ENCODE measurements around the gene PHTF1. TPM values are rescaled to one million over a fixed set of nuclear protein-coding genes. Genes with fewer than 3 reads are reported as not detected.
A peak's percentile ranks its signal among the peaks of the same experiment; 100 is the strongest.

Gene PHTF1
- total and polyA plus RNA-seq, 5 experiments from 2014 or later: 1.9 to 9.9 (median 4.3) TPM

- peaks cover 11 to 39% (median 25%) of the 10 kb centered on the region in 9 donors for H3K9me3 Mint-ChIP-seq
- ATAC-seq (no peak), DNase-seq (no peak)
These were observed 66.4 kb downstream of the PHTF1 start for GRCh38 chr1:113692824-113693431.

DNA sequence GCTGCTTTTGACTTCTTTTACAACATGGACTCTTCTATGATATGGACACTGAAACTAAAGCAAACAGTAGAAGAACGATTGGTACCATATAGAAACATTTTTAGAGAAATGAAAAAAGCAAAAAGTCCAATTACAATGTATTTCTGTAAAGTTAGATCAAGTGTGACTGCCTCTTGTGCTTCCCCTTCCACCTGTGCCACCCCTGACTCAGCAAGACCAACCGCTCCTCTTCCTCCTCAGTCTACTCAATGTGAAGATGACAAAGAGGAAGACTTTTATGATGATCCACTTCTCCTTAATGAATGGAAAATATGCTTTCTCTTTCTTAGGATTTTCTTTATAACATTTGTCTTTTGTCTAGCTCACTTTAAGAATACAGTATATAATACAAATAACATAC is 66.9 kb downstream of the PHTF1 start:
- no peak overlapping the region for H3K27ac Mint-ChIP-seq
- H3K36me3 Mint-ChIP-seq: peaks cover 10 to 35% (median 31%) of the 10 kb centered on the region in 3 donors
- H3K4me3 Mint-ChIP-seq: no peak overlapping the region
- peaks cover 11 to 39% (median 25%) of the 10 kb centered on the region in 9 donors for H3K9me3 Mint-ChIP-seq
- no peaks in the 10 kb centered on the region for H3K4me1 Mint-ChIP-seq
- POLR2A ChIA-PET: no interaction called here
- no peaks in the 10 kb centered on the region for H3K27me3 Mint-ChIP-seq
- DNase-seq (no peak), ATAC-seq (no peak)

More at GRCh38 chr1:113692824-113693431, 66.4 kb downstream of the PHTF1 start:
- POLR2A ChIA-PET: no interaction called here
- Mint-ChIP-seq H3K27ac (no peak overlapping the region), H3K4me3 (no peak overlapping the region), H3K27me3 (no peaks in the 10 kb centered on the region), H3K4me1 (no peaks in the 10 kb centered on the region), H3K36me3 (peaks cover 10 to 35% (median 31%) of the 10 kb centered on the region in 3 donors)

GRCh38 chr1:113691184-113691583 is 68.1 kb downstream of the PHTF1 start:
- no peak for ATAC-seq
- no peaks in the 10 kb centered on the region for H3K27me3 Mint-ChIP-seq
- no peak overlapping the region for H3K27ac Mint-ChIP-seq
- POLR2A ChIA-PET: no interaction called here
- DNase-seq: no peak
- no peaks in the 10 kb centered on the region for H3K4me1 Mint-ChIP-seq
- H3K9me3 Mint-ChIP-seq: peaks cover 11 to 39% (median 25%) of the 10 kb centered on the region in 9 donors
- H3K36me3 Mint-ChIP-seq: peaks cover 10 to 35% (median 28%) of the 10 kb centered on the region in 3 donors
- no peak overlapping the region for H3K4me3 Mint-ChIP-seq

- Mint-ChIP-seq H3K27me3 (no peaks in the 10 kb centered on the region), H3K4me1 (no peaks in the 10 kb centered on the region), H3K4me3 (no peak overlapping the region), H3K36me3 (peaks cover 0 to 6% (median 4%) of the 10 kb centered on the region in 3 donors), H3K9me3 (no peaks in the 10 kb centered on the region), H3K27ac (no peak overlapping the region)
- POLR2A ChIA-PET: no interaction called here
- DNase-seq (no peak), ATAC-seq (no peak)
These were observed 72.2 kb downstream of the PHTF1 start for GRCh38 chr1:113686891-113687618.

GRCh38 chr1:113684153-113684541 is 75.1 kb downstream of the PHTF1 start:
- no peak for ATAC-seq
- Mint-ChIP-seq H3K9me3 (no peaks in the 10 kb centered on the region), H3K4me1 (no peaks in the 10 kb centered on the region), H3K27me3 (no peaks in the 10 kb centered on the region), H3K4me3 (no peak overlapping the region), H3K27ac (peak overlapping the region in 1 of 10 donors; percentile 21), H3K36me3 (no peaks in the 10 kb centered on the region)
- POLR2A ChIA-PET: no interaction called here
- DNase-seq: no peak

- Mint-ChIP-seq H3K4me1 (no peaks in the 10 kb centered on the region), H3K27ac (peak overlapping the region in 2 of 10 donors; percentile 33 to 38), H3K36me3 (no peaks in the 10 kb centered on the region), H3K27me3 (no peaks in the 10 kb centered on the region), H3K4me3 (no peak overlapping the region), H3K9me3 (no peaks in the 10 kb centered on the region)
- DNase-seq (no peak), ATAC-seq (no peak)
- POLR2A ChIA-PET: no interaction called here
These were observed 75.7 kb downstream of the PHTF1 start for GRCh38 chr1:113683384-113684152.

DNA sequence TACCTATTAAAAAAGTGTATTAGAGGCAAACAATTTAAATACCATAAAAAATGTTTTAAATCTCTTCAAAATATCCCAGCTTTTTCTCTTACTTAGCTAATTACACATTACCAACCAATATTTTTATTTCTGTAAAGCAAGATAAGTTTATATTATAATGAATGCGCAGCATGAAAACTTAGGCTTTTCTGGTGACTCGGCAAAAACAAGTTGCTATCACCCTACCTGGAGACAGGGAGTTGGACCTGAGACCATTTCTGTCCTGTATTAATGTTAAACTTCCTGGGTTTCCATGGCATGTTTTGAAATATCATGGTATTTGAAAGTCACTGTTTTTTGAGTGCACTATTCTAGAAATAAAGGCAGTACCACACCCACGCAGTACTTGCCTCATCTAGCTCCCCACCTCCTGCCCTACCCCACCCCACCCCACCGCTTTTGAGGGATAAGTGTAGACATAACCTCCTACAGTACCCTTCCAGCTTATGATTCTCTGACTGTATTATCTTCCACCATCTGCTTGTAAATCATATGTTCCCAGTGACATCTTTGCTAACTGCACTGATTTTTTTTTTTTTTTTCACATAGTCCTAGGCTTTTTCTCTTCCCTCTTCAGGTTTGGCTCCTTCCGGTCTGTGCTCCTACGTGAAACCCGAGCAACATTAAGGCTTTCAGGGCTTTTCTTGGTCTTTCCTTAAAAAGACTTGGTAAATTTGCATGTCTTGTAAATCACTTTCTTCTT is 77.5 kb downstream of the PHTF1 start:
- peak overlapping the region in 1 of 10 donors; percentile 53 for H3K27ac Mint-ChIP-seq
- peaks cover 0 to 2% (median 0%) of the 10 kb centered on the region in 4 donors for H3K4me1 Mint-ChIP-seq
- H3K36me3 Mint-ChIP-seq: no peaks in the 10 kb centered on the region
- DNase-seq: no peak
- no peaks in the 10 kb centered on the region for H3K27me3 Mint-ChIP-seq
- ATAC-seq: no peak
- H3K9me3 Mint-ChIP-seq: no peaks in the 10 kb centered on the region
- POLR2A ChIA-PET: no interaction called here
- H3K4me3 Mint-ChIP-seq: no peak overlapping the region

DNA sequence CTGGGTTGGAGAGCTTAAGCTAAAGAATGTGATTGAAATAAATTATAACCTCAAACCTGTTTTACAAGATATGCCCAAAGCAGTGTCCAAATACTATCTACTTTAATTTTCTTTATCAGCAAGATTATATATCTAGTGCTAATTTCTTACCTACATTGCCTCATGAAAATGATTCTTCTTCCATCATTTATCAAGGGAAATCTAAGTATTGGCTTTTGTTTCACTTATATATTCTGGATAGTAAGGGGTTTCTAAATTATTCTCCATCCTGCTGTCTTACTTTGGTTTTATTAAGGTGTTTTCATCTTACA is 81.2 kb downstream of the PHTF1 start:
- Mint-ChIP-seq H3K9me3 (no peaks in the 10 kb centered on the region), H3K36me3 (no peaks in the 10 kb centered on the region), H3K27ac (no peak overlapping the region), H3K4me3 (no peak overlapping the region), H3K27me3 (no peaks in the 10 kb centered on the region), H3K4me1 (peaks cover 0 to 2% (median 0%) of the 10 kb centered on the region in 4 donors)
- POLR2A ChIA-PET: no interaction called here
- DNase-seq (no peak), ATAC-seq (no peak)

GRCh38 chr1:113677250-113678158 is 81.8 kb downstream of the PHTF1 start:
- DNase-seq (peak in 4 of 10 donors; percentile 5 to 50 (median 40)), ATAC-seq (peak; percentile 50 to 54)
- Mint-ChIP-seq H3K9me3 (no peaks in the 10 kb centered on the region), H3K36me3 (no peaks in the 10 kb centered on the region), H3K27ac (no peak overlapping the region), H3K27me3 (no peaks in the 10 kb centered on the region), H3K4me3 (no peak overlapping the region), H3K4me1 (peaks cover 0 to 2% (median 0%) of the 10 kb centered on the region in 4 donors)
- POLR2A ChIA-PET: no interaction called here

DNA sequence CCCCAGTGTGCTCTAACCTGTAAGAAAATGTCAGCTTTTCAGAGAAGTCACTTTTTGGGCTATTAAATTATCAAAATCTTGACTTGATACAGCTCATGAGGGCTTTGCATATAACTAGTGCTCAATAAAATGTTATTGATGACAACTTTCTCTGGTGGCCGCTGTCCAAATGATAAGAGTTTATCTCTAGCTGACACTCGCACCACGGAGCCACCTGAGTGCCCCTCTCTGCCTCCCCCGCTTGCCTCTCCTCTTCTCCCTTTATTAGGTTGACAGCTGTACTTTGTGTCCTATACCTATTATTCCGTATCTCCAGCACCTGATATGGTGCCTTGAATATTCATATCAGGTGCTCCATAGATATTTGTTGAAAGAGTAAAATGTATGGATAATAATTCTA is 82.8 kb downstream of the PHTF1 start:
- Mint-ChIP-seq H3K9me3 (no peaks in the 10 kb centered on the region), H3K36me3 (no peaks in the 10 kb centered on the region), H3K4me3 (no peak overlapping the region), H3K27ac (peak overlapping the region in 1 of 10 donors; percentile 48), H3K4me1 (peaks cover 0 to 2% (median 0%) of the 10 kb centered on the region in 4 donors), H3K27me3 (no peaks in the 10 kb centered on the region)
- no peak for ATAC-seq
- POLR2A ChIA-PET: no interaction called here
- DNase-seq: no peak

GRCh38 chr1:113675302-113675701 is 84.0 kb downstream of the PHTF1 start:
- no peaks in the 10 kb centered on the region for H3K36me3 Mint-ChIP-seq
- POLR2A ChIA-PET: no interaction called here
- no peaks in the 10 kb centered on the region for H3K9me3 Mint-ChIP-seq
- ATAC-seq (no peak), DNase-seq (no peak)
- H3K27ac Mint-ChIP-seq: no peak overlapping the region
- peaks cover 0 to 2% (median 0%) of the 10 kb centered on the region in 4 donors for H3K4me1 Mint-ChIP-seq
- H3K4me3 Mint-ChIP-seq: no peak overlapping the region
- H3K27me3 Mint-ChIP-seq: no peaks in the 10 kb centered on the region

DNA sequence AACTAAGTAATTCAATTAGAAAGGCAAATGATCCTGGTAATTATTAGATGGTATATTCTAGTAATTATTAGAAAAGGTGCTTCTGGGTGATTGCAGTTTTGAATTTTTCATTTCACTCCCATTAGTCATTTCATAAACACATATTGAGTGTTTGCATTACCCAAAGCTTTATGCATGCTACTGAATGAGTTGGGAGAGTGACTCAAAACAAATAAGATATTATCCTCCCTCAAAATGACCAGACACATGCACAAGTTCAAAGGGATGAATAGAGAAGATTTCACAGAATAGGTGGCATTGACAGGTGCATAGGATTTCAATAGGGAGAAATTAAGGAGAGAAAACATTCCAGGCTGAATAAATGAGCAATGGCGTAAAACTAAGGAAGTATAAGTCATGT is 84.7 kb downstream of the PHTF1 start:
- no peak overlapping the region for H3K4me3 Mint-ChIP-seq
- POLR2A ChIA-PET: no interaction called here
- ATAC-seq (no peak), DNase-seq (no peak)
- H3K36me3 Mint-ChIP-seq: no peaks in the 10 kb centered on the region
- peaks cover 0 to 2% (median 0%) of the 10 kb centered on the region in 4 donors for H3K4me1 Mint-ChIP-seq
- no peaks in the 10 kb centered on the region for H3K27me3 Mint-ChIP-seq
- no peaks in the 10 kb centered on the region for H3K9me3 Mint-ChIP-seq
- peak overlapping the region in 1 of 10 donors; percentile 5 for H3K27ac Mint-ChIP-seq
